HUES64 (cell line): Measurements from ENCODE around the gene SUPT16H.
"Not testable (repeated sequence)": the region's sequence is repeated elsewhere in the genome, so short reads cannot be mapped to it uniquely, and the experiment has no call there.

Source experiments
- H3K27ac ChIP-seq: 2 replicates; pipeline ENCODE4 v1.7.0; 2013; ENCODE audit warnings: low read depth, low read length, inconsistent platforms
- H3K27me3 ChIP-seq: 2 replicates; pipeline ENCODE4 v1.6.1; 2013; ENCODE audit warnings: mild to moderate bottlenecking, low read length; ENCODE audit not compliant: insufficient read depth
- H3K36me3 ChIP-seq: 2 replicates; pipeline ENCODE4 v1.6.1; 2013; ENCODE audit warnings: mild to moderate bottlenecking, low read length; ENCODE audit not compliant: insufficient read depth
- H3K4me1 ChIP-seq: 2 replicates; pipeline ENCODE4 v1.6.1; 2013; ENCODE audit warnings: mild to moderate bottlenecking, low read length, moderate library complexity; ENCODE audit not compliant: insufficient read depth
- H3K4me3 ChIP-seq: 2 replicates; pipeline ENCODE4 v1.5.1; 2013; ENCODE audit warnings: mild to moderate bottlenecking, low read length, moderate library complexity
- H3K9ac ChIP-seq: 2 replicates; pipeline ENCODE4 v1.6.1; 2013; ENCODE audit warnings: mild to moderate bottlenecking, low read depth, low read length
- H3K9me3 ChIP-seq: 2 replicates; pipeline ENCODE4 v1.6.1; 2013; ENCODE audit warnings: low read depth, low read length; ENCODE audit not compliant: insufficient read depth
- WGBS: fragments of 150-250, 120-280 bp; methylation state at CpG from one replicate; pipeline ENCODE4 v1.1.7; 2013; ENCODE audit warnings: missing lambda C conversion rate; 5-methylcytosine and 5-hydroxymethylcytosine counted together

Gene SUPT16H

GRCh38 chr14:21398901-21399300 lies 15.1 kb upstream of the SUPT16H start:
- H3K36me3 ChIP-seq: peaks cover 98% of the 10 kb centered on the region
- no peaks in the 10 kb centered on the region for H3K27me3 ChIP-seq
- no peak overlapping the region for H3K4me3 ChIP-seq
- H3K4me1 ChIP-seq: no peaks in the 10 kb centered on the region
- no peaks in the 10 kb centered on the region for H3K9me3 ChIP-seq
- H3K9ac ChIP-seq: no peak overlapping the region
- H3K27ac ChIP-seq: no peak overlapping the region
- WGBS: 97% methylated on average over 4 of the region's 4 CpGs

- Histone ChIP-seq H3K27ac (no peak overlapping the region), H3K36me3 (peaks cover 98% of the 10 kb centered on the region)
- no CpG with 5 or more reads among the region's 1 CpG for WGBS
Observed at GRCh38 chr14:21395450-21395849, 11.6 kb upstream of the SUPT16H start.

GRCh38 chr14:21385188-21385904 lies 1.5 kb upstream of the SUPT16H start:
- Histone ChIP-seq H3K9ac (no peak overlapping the region; the same call in 1 of the 2 replicates), H3K9me3 (no peaks in the 10 kb centered on the region), H3K4me3 (peak overlapping the region; percentile 92), H3K36me3 (peaks cover 60% of the 10 kb centered on the region), H3K4me1 (peaks cover 25% of the 10 kb centered on the region), H3K27me3 (no peaks in the 10 kb centered on the region), H3K27ac (no peak overlapping the region)
- WGBS: 91% methylated on average over 7 of the region's 7 CpGs

More at GRCh38 chr14:21395450-21395849, 11.6 kb upstream of the SUPT16H start:
- Histone ChIP-seq H3K9ac (no peak overlapping the region), H3K27me3 (no peaks in the 10 kb centered on the region), H3K4me1 (no peaks in the 10 kb centered on the region), H3K4me3 (no peak overlapping the region), H3K9me3 (no peaks in the 10 kb centered on the region)

- H3K4me3 ChIP-seq: peak overlapping the region; percentile 92
- peaks cover 58% of the 10 kb centered on the region for H3K36me3 ChIP-seq
Observed at GRCh38 chr14:21384494-21384851, 654 bp upstream of the SUPT16H start.

DNA sequence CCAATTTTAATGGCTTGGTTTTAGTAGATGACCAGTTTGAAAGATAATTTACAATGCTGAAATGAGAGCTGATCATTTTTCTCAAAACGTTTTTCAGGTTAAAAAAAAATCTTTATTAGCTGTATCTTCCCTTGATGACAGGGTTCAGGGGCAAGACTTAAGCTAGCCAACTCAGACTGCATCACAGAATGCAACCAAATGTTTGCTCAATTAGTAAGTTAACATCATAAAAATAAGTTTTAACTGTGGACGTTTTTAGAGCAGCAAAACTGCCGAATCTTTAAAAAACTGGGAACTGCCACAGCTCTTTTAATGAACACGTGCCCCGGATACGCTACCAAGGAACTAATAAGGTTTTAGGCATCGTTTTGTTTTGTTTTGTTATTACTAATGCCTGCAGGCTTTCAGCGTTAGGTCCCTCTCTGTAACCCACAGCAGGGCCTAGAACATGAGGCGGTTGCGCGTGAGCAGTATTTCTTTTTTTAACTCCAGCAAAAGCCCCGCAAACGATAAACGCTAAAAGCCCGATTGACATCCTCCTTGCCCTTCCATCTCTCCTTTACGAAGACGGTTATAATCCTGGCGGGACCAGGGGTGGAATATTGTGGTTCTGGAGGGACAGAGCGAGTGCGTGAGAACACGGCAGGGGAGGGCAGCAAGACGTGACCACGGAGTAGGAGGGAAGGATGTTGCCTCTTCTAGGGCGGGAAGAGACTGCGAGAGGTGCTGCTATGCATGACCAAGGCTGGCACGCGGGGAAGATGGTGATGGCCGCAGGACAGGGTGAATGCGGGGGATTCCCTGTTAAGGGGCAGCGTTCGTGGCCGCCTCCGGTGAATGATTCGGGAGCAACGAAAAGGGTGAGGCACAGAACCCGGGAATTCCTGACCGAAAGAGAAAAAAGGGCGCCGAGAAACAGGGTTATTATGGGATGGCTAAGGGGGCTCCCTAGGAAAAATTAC lies 652 bp downstream of the SUPT16H start:
- under 1% methylated on average over 39 of the region's 39 CpGs for WGBS

More at GRCh38 chr14:21384494-21384851, 654 bp upstream of the SUPT16H start:
- Histone ChIP-seq H3K4me1 (peaks cover 25% of the 10 kb centered on the region), H3K27me3 (no peaks in the 10 kb centered on the region), H3K9ac (peak overlapping the region; percentile 98), H3K9me3 (no peaks in the 10 kb centered on the region), H3K27ac (peak overlapping the region; percentile 89)
- WGBS: 6% methylated on average over 12 of the region's 12 CpGs

DNA sequence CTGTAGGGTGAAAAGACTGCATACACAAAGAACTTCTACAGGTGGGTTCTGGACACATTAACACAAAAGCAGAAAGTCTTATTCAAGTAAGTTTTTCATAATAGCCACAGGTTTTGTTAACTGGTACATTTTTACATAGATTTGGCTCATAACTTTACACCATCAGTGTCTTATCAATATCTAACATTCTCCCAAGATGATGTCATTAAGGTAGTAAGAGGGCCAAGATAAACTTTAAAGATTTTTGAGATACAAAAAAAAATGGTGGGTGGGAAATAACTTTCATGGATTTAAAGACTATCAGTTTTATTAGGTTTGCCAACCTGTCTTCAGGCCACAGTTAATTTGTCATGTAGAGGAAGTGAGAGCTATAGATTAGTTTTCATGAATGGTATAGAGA lies 1.7 kb downstream of the SUPT16H start:
- Histone ChIP-seq H3K9me3 (no peaks in the 10 kb centered on the region), H3K36me3 (peaks cover 61% of the 10 kb centered on the region), H3K4me3 (peak overlapping the region; percentile 92), H3K27ac (no peak overlapping the region), H3K4me1 (peaks cover 25% of the 10 kb centered on the region), H3K27me3 (no peaks in the 10 kb centered on the region), H3K9ac (peak overlapping the region; percentile 98)

More for the DNA sequence above, 652 bp downstream of the SUPT16H start:
- Histone ChIP-seq H3K4me1 (peaks cover 25% of the 10 kb centered on the region), H3K27ac (peak overlapping the region; percentile 89), H3K36me3 (peaks cover 57% of the 10 kb centered on the region), H3K9me3 (no peaks in the 10 kb centered on the region), H3K4me3 (peak overlapping the region; percentile 92), H3K9ac (peak overlapping the region; percentile 98), H3K27me3 (no peaks in the 10 kb centered on the region)

DNA sequence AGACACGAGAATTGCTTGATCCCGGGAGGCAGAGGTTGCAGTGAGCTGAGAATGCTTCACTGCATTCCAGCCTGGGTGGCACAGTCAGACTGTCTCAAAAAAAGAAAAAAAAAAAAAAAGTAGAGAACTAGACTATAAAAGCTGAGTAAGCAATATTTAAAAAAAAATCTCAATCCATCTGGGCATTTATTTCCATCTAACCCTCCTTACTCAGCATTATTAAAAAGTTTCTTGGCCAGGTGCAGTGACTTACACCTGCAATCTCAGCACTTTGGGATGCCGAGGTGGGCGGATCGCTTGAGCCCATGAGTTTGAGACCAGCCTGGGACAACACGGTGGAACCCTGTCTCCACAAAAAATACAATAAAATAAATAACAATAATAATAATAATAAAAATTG lies 4.5 kb downstream of the SUPT16H start:
- Histone ChIP-seq H3K9me3 (no peaks in the 10 kb centered on the region), H3K4me3 (no peak overlapping the region), H3K27ac (no peak overlapping the region), H3K4me1 (peaks cover 19% of the 10 kb centered on the region), H3K36me3 (peaks cover 65% of the 10 kb centered on the region), H3K9ac (no peak overlapping the region), H3K27me3 (no peaks in the 10 kb centered on the region)
- WGBS: 98% methylated on average over 5 of the region's 6 CpGs

- no peak overlapping the region for H3K4me3 ChIP-seq
- no peak overlapping the region for H3K27ac ChIP-seq
- H3K9me3 ChIP-seq: no peaks in the 10 kb centered on the region
- WGBS: no CpG with 5 or more reads among the region's 1 CpG
- H3K9ac ChIP-seq: no peak overlapping the region
- H3K36me3 ChIP-seq: peaks cover 94% of the 10 kb centered on the region
- no peaks in the 10 kb centered on the region for H3K4me1 ChIP-seq
- H3K27me3 ChIP-seq: no peaks in the 10 kb centered on the region
Observed at GRCh38 chr14:21373980-21374379, 9.8 kb downstream of the SUPT16H start.

DNA sequence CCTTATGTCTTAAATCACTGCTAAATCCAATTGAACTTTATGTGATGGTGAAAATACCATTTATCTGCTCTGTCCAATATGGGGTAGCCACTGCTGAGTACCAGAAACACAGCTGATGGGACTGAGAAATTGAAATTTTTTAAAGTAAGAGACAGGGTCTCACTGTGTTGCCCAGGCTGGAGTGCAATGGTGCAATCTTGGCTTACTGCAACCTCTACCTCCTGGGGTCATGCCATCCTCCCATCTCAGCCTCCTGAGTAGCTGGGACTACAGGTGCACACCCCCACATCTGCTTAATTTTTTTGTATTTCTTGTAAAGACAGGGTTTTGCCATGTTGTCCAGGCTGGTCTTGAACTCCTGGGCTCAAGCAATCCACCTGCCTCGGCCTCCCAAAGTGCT lies 11.0 kb downstream of the SUPT16H start:
- H3K27ac ChIP-seq, H3K4me3 ChIP-seq, H3K9me3 ChIP-seq, H3K4me1 ChIP-seq, H3K9ac ChIP-seq, H3K27me3 ChIP-seq: not testable (repeated sequence)
- H3K36me3 ChIP-seq: peaks cover 94% of the 10 kb centered on the region
- WGBS: 91% methylated on average over 1 of the region's 1 CpG

DNA sequence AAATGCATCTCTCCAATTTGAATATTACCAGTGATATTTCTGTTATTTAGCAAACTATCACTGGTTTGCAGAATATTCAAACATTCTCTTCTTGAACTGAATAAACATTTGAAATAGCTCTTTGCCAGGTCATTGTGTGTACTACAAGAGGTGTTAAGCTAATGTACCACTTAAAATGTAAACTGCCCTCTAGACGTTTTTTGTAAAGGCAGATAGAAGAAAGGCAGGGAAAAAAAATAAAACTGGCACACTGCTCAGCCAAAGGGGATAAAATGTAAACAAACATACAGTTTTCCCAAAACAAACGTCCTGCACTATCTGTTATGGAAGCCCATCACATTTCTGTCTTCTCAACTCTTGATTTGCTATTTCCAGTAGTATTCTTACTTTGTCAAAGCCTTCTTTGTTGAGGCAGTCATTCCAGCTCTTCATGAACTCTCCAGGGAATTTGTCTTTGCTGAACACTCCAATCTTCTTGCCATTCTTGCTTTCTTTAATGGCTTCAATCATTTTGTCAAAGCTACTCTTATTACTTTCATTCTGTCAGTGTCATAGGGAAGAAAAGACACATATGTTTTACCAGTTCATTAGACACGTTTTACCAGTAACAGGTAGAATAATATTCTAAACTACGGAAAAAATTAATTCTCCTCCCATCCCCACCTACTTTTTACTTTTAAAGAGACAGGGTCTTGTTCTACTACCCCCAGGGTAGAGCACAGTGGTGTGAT lies 13.7 kb downstream of the SUPT16H start:
- Histone ChIP-seq H3K4me1 (no peaks in the 10 kb centered on the region), H3K4me3 (no peak overlapping the region), H3K9me3 (no peaks in the 10 kb centered on the region), H3K9ac (no peak overlapping the region), H3K36me3 (peaks cover 94% of the 10 kb centered on the region), H3K27me3 (no peaks in the 10 kb centered on the region), H3K27ac (no peak overlapping the region)
- 86% methylated on average over 4 of the region's 4 CpGs for WGBS
